RWPE2 (cell line): ENCODE data around the gene GNG8.

Source experiments
- ATAC-seq: fragments of 200-7000 bp; cut with Tn5 transposase; 3 replicates; pipeline ENCODE4 v1.9.1; 2021; ENCODE audit warnings: low read depth
- DNase-seq: peaks from one replicate; pipeline ENCODE4 v3.0.0-alpha.2; 2020; ENCODE audit warnings: low spot score
- H3K27ac ChIP-seq: fragments of 450-650 bp; 2 replicates; pipeline ENCODE4 v1.5.1; 2017; ENCODE audit warnings: mild to moderate bottlenecking; ENCODE audit not compliant: poor library complexity, severe bottlenecking
- H3K27me3 ChIP-seq: fragments of 250-450 bp; sonication (Bioruptor Pico); 2 replicates; pipeline ENCODE4 v1.5.1; 2021; ENCODE audit warnings: mild to moderate bottlenecking, moderate library complexity; ENCODE audit not compliant: insufficient read depth, poor library complexity, severe bottlenecking
- H3K36me3 ChIP-seq: fragments of 250-450 bp; sonication (Bioruptor Pico); 2 replicates; pipeline ENCODE4 v1.5.1; 2020; ENCODE audit warnings: low read depth, mild to moderate bottlenecking, moderate library complexity
- H3K4me1 ChIP-seq: fragments of 250-450 bp; sonication (Bioruptor Pico); 2 replicates; pipeline ENCODE4 v1.5.1; 2021; ENCODE audit warnings: mild to moderate bottlenecking, moderate library complexity; ENCODE audit not compliant: insufficient read depth, poor library complexity, severe bottlenecking
- H3K4me3 ChIP-seq: fragments of 250-450 bp; sonication (Bioruptor Pico); 2 replicates; pipeline ENCODE4 v1.5.1; 2021; ENCODE audit warnings: mild to moderate bottlenecking, moderate library complexity; ENCODE audit not compliant: severe bottlenecking
- H3K9me3 ChIP-seq: fragments of 250-450 bp; sonication (Bioruptor Pico); 2 replicates; pipeline ENCODE4 v1.5.1; 2021; ENCODE audit warnings: mild to moderate bottlenecking, moderate library complexity; ENCODE audit not compliant: severe bottlenecking
- TF ChIP-seq, protein P1 (sequence below): fragments of 450-650 bp; IDR thresholded peaks from one replicate; pipeline ENCODE4 v1.5.1; 2017; ENCODE audit warnings: mild to moderate bottlenecking, moderate library complexity; ENCODE audit not compliant: poor library complexity, severe bottlenecking

GNG8 gene

DNA sequence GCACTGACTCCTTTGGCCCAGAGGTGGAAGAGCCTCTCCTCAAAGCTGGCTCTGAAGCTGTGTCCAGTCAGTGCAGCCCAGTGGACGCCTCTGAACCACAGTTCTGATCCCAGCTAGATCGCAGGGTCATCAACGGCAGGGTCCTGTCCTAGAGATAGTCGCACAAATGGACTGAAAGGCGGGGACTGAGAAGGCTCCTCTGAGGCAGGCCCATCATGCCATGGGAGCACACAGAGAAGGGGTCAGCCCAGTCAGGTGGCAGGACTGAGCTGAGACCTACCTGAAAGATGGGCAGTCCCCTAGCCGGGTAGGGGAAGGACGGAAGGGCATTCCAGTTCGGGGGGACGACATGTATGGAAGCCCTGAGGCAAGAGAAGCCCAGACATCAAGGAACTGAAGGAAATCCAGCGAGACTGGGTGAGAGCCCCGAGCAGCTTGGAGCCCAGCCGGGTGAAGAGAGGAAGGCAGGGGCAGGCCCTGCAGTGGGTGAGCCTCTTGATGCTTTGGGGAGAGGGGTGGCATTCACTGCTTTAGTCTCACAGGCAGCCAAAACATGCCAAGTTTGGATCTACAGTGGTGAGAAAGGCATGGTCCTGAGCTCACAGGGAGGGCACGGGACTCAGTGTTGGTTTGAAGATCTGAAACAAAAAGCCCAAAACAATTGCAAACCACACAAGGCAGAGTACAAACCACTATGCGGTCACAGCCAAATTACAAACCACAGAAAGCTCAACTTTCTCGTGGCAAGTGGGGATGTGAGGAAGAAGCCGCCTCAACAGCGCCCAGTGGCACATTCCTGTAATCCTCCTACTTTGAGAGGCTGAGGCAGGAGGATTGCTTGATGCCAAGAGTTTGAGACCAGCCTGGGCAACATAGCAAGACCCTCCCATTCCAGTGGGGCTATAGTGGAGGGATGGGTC lies 24.9 kb downstream of the GNG8 start:
- no peak for DNase-seq

GRCh38 chr19:46610413-46610775 lies 25.6 kb downstream of the GNG8 start:
- Histone ChIP-seq H3K36me3 (peaks cover 41% of the 10 kb centered on the region), H3K27ac (no peak overlapping the region), H3K9me3 (no peaks in the 10 kb centered on the region), H3K27me3 (no peaks in the 10 kb centered on the region), H3K4me1 (no peaks in the 10 kb centered on the region), H3K4me3 (no peak overlapping the region)
- TF ChIP-seq, protein P1, sequence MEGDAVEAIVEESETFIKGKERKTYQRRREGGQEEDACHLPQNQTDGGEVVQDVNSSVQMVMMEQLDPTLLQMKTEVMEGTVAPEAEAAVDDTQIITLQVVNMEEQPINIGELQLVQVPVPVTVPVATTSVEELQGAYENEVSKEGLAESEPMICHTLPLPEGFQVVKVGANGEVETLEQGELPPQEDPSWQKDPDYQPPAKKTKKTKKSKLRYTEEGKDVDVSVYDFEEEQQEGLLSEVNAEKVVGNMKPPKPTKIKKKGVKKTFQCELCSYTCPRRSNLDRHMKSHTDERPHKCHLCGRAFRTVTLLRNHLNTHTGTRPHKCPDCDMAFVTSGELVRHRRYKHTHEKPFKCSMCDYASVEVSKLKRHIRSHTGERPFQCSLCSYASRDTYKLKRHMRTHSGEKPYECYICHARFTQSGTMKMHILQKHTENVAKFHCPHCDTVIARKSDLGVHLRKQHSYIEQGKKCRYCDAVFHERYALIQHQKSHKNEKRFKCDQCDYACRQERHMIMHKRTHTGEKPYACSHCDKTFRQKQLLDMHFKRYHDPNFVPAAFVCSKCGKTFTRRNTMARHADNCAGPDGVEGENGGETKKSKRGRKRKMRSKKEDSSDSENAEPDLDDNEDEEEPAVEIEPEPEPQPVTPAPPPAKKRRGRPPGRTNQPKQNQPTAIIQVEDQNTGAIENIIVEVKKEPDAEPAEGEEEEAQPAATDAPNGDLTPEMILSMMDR = no peak
- no peak for DNase-seq
- ATAC-seq = no peak

More for the DNA sequence above, 24.9 kb downstream of the GNG8 start:
- ATAC-seq = peak; percentile 6; the same call in 1 of the 3 replicates
- H3K4me1 ChIP-seq = no peaks in the 10 kb centered on the region
- no peaks in the 10 kb centered on the region for H3K9me3 ChIP-seq
- H3K4me3 ChIP-seq = no peak overlapping the region
- H3K27ac ChIP-seq = no peak overlapping the region
- TF ChIP-seq, protein P1 = no peak
- H3K36me3 ChIP-seq = peaks cover 34% of the 10 kb centered on the region
- H3K27me3 ChIP-seq = no peaks in the 10 kb centered on the region

GRCh38 chr19:46609511-46610412 lies 26.2 kb downstream of the GNG8 start:
- Histone ChIP-seq H3K36me3 (peaks cover 46% of the 10 kb centered on the region), H3K4me3 (no peak overlapping the region), H3K27me3 (no peaks in the 10 kb centered on the region), H3K27ac (no peak overlapping the region), H3K9me3 (no peaks in the 10 kb centered on the region), H3K4me1 (no peaks in the 10 kb centered on the region)
- TF ChIP-seq, protein P1 = no peak
- no peak for ATAC-seq
- no peak for DNase-seq

GRCh38 chr19:46608581-46609345 lies 27.2 kb downstream of the GNG8 start:
- peaks cover 46% of the 10 kb centered on the region for H3K36me3 ChIP-seq

More at GRCh38 chr19:46608581-46609345, 27.2 kb downstream of the GNG8 start:
- no peaks in the 10 kb centered on the region for H3K9me3 ChIP-seq
- TF ChIP-seq, protein P1 = no peak
- DNase-seq (no peak), ATAC-seq (no peak)
- no peaks in the 10 kb centered on the region for H3K27me3 ChIP-seq
- no peaks in the 10 kb centered on the region for H3K4me1 ChIP-seq
- H3K4me3 ChIP-seq = no peak overlapping the region
- H3K27ac ChIP-seq = no peak overlapping the region
